ENCODE measurements around the gene PBX3. TPM values are rescaled to one million over a fixed set of nuclear protein-coding genes. Genes with fewer than 3 reads are reported as not detected.
"Not testable (repeated sequence)": the region's sequence is repeated elsewhere in the genome, so short reads cannot be mapped to it uniquely, and the experiment has no call there.

PBX3 gene
- total RNA-seq, 1 donor from 2014 or later, result 6.3 TPM

DNA sequence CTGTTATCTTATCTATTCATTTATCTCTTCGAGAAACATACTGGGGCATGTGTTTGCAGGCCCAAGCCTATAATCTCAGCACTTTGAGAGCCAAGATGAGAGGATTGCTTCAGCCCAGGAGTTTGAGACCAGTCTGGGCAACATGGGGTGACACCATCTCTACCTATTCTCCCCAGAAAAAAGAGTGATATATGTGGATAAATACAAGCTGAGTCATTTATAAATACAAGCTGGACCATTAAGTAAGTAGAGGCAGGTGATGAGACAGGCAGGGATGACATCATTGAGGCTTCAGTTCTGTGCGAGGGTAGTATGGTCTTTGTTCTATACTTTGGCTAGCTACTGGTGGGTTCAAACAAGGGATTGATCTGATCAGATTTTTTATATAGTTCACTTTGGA, 25.6 kb downstream of the PBX3 start:
- no peak overlapping the region for H3K4me3 ChIP-seq (ENCODE audit: low read depth, low read length)
- TF ChIP-seq, protein P1, sequence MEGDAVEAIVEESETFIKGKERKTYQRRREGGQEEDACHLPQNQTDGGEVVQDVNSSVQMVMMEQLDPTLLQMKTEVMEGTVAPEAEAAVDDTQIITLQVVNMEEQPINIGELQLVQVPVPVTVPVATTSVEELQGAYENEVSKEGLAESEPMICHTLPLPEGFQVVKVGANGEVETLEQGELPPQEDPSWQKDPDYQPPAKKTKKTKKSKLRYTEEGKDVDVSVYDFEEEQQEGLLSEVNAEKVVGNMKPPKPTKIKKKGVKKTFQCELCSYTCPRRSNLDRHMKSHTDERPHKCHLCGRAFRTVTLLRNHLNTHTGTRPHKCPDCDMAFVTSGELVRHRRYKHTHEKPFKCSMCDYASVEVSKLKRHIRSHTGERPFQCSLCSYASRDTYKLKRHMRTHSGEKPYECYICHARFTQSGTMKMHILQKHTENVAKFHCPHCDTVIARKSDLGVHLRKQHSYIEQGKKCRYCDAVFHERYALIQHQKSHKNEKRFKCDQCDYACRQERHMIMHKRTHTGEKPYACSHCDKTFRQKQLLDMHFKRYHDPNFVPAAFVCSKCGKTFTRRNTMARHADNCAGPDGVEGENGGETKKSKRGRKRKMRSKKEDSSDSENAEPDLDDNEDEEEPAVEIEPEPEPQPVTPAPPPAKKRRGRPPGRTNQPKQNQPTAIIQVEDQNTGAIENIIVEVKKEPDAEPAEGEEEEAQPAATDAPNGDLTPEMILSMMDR (IDR thresholded peaks at IDR 0.05; ENCODE audit: insufficient read depth, low read length, severe bottlenecking), result no peak
- DNase-seq (ENCODE audit: low read depth) (peak; percentile 39), FAIRE-seq (no peak)
- H3K36me3 ChIP-seq (ENCODE audit: control insufficient read depth, insufficient read depth, low read length), result no peaks in the 10 kb centered on the region
- H3K27me3 ChIP-seq (ENCODE audit: control insufficient read depth, insufficient read depth, low read length), result no peaks in the 10 kb centered on the region

DNA sequence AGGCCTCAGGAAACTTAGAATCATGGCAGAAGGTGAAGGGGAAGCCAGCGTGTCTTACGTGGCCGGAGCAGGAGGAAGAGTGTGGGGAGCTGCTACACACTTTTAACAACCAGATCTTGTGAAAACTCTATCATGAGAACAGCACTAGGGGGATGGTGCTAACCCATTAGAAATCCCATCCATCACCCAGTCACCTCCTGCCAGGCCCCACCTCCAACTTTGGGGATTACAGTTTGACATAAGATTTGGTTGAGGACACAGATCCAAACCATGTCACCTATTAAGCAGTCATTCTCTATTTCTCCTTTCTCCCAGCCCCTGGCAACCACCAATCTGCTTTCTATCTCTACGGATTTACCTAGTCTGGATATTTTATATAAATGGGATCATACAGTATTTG, 26.9 kb downstream of the PBX3 start:
- Histone ChIP-seq H3K27me3 (ENCODE audit: control insufficient read depth, insufficient read depth, low read length) (no peaks in the 10 kb centered on the region), H3K36me3 (ENCODE audit: control insufficient read depth, insufficient read depth, low read length) (no peaks in the 10 kb centered on the region), H3K4me3 (ENCODE audit: low read depth, low read length) (no peak overlapping the region)
- no peak for FAIRE-seq
- DNase-seq (ENCODE audit: low read depth), result no peak
- TF ChIP-seq, protein P1 (IDR thresholded peaks at IDR 0.05; ENCODE audit: insufficient read depth, low read length, severe bottlenecking), result no peak

DNA sequence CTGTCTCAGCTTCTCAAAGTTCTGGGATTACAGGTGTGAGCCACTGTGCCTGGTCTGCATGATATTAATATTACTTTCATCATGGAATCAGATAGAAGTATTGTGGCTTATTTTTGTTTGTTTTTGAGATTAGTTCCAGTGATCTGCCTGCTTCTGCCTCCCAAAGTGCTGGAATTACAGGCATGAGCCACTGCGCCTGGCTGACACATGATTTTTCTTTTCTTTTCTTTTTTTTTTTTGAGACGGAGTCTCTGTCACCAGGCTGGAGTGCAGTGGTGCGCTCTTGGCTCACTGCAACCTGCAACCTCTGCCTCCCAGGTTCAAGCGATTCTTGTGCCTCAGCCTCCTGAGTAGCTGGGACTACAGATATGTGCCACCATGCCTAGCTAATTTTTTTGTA, 29.6 kb downstream of the PBX3 start:
- not testable (repeated sequence) for H3K36me3 ChIP-seq (ENCODE audit: control insufficient read depth, insufficient read depth, low read length); H3K27me3 ChIP-seq (ENCODE audit: control insufficient read depth, insufficient read depth, low read length); H3K4me3 ChIP-seq (ENCODE audit: low read depth, low read length); FAIRE-seq; DNase-seq (ENCODE audit: low read depth)

DNA sequence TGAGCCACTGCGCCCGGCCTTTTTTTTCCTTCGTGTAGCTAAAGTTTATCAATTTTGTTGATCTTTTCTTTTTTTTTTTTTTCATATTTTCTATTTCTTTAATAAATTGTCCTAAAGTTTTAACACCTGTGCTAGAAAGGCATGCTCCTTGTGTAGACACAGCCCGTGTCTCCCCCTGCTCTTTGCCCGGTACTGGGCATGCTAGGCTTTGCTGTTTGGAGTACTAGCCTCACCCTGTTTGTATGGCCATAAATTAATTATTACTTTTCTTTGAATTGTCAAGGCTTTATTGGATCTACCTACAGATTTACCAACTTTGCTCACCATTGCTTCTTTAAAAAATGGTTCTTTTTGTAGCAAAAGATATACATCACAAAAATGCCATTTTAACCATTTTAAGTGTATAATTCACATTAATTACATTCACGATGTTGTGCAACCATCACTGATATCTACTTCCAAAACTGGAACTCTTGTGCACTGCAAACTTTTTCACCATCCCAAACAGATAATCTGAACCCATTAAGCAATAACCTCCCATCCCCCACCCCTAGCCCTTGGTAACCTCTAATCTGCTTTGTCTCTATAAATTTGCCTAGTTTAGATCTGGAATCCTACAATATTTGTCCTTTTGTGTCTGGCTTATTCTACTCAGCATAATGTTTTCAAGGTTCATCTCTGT, 31.5 kb downstream of the PBX3 start:
- H3K36me3 ChIP-seq (ENCODE audit: control insufficient read depth, insufficient read depth, low read length); H3K4me3 ChIP-seq (ENCODE audit: low read depth, low read length); DNase-seq (ENCODE audit: low read depth); H3K27me3 ChIP-seq (ENCODE audit: control insufficient read depth, insufficient read depth, low read length); FAIRE-seq: not testable (repeated sequence)

DNA sequence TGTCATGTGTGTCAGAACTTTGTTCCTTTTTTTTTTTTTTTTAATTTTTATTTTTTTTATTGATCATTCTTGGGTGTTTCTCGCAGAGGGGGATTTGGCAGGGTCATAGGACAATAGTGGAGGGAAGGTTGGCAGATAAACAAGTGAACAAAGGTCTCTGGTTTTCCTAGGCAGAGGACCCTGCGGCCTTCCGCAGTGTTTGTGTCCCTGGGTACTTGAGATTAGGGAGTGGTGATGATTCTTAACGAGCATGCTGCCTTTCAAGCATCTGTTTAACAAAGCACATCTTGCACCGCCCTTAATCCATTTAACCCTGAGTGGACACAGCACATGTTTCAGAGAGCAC, 32.0 kb downstream of the PBX3 start:
- DNase-seq (ENCODE audit: low read depth); H3K27me3 ChIP-seq (ENCODE audit: control insufficient read depth, insufficient read depth, low read length); FAIRE-seq; H3K36me3 ChIP-seq (ENCODE audit: control insufficient read depth, insufficient read depth, low read length); H3K4me3 ChIP-seq (ENCODE audit: low read depth, low read length): not testable (repeated sequence)

DNA sequence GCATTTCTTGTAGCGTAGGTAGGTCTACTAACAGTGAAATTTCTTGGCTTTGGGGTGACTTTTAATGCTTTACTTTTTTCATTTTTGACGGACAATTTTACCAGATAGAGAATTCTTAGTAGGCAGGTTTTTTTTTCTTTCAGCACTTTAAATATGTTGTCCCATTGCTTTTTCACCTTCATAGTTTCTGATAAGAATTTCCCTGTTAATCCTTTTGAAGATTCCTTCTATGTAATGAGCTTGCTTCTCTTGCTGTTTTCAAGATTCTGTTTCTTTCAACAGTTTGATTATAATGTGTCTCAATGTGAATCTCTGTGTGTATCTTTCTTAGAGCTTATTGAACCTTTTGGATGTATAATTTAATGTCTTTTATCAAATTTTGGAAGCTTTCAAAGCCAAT, 35.5 kb downstream of the PBX3 start:
- H3K27me3 ChIP-seq (ENCODE audit: control insufficient read depth, insufficient read depth, low read length), result no peaks in the 10 kb centered on the region
- TF ChIP-seq, protein P1 (IDR thresholded peaks at IDR 0.05; ENCODE audit: insufficient read depth, low read length, severe bottlenecking), result no peak
- H3K4me3 ChIP-seq (ENCODE audit: low read depth, low read length), result no peak overlapping the region
- H3K36me3 ChIP-seq (ENCODE audit: control insufficient read depth, insufficient read depth, low read length), result no peaks in the 10 kb centered on the region
- FAIRE-seq (no peak), DNase-seq (ENCODE audit: low read depth) (no peak)

DNA sequence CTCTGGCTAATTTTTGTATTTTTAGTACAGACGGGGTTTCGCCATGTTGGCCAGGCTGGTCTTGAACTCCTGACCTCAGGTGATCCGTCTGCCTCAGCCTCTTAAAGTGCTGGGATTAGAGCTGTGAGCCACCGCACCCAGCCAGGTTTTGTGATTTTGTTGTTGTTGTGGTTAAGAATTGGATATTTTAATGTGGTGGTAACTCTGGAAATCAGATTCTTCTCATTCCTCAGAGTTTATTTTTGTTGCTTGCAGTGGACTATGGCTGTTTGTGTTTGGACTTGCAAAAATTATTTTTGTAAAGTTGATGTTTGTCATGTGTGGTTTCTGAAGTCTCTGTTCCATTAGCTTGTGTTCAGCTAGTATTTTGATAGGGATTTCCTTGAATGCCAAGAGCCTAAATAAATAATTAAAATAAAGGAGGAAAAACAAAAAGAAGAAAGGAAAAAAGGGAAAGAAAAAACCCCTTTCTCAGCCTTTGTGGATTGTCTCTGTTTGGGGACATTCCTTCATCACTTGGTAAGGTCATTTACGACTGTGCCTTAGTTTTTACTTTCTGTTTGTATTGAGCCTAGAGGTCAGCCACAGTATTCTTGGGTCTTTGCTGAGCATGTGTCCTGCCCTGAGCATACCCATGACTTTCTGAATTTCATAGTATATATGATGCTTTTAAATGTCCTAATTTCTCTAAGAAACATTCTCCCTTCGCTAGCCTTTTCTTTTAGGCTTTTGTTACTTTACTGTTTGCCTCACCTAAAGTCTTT, 37.3 kb downstream of the PBX3 start:
- Histone ChIP-seq H3K4me3 (ENCODE audit: low read depth, low read length) (no peak overlapping the region), H3K27me3 (ENCODE audit: control insufficient read depth, insufficient read depth, low read length) (no peaks in the 10 kb centered on the region), H3K36me3 (ENCODE audit: control insufficient read depth, insufficient read depth, low read length) (no peaks in the 10 kb centered on the region)
- FAIRE-seq (no peak), DNase-seq (ENCODE audit: low read depth) (peak; percentile 10)
- TF ChIP-seq, protein P1 (IDR thresholded peaks at IDR 0.05; ENCODE audit: insufficient read depth, low read length, severe bottlenecking), result no peak

Measured in bronchial epithelial cell (primary cell).